Panc1 (cell line): ENCODE measurements around the gene PAPOLG. TPM values are rescaled to one million over a fixed set of nuclear protein-coding genes. Genes with fewer than 3 reads are reported as not detected.

Experiments used
- ATAC-seq: fragments of 200-7000 bp; cut with Tn5 transposase; 2 replicates; pipeline ENCODE4 v1.9.1; 2020; ENCODE audit warnings: mild to moderate bottlenecking, moderate library complexity
- BruUV-seq: library from RNA; stranded (reverse); fragments of 400-500 nt; replicated peaks from 2 replicates; lab custom pipeline; 2021; lab: Mats Ljungman, UMichigan
- CTCF ChIA-PET: fragments of 300-600 bp; sonication (Branson Sonifier 250); formaldehyde crosslinking; loops from one replicate; lab custom pipeline; 2022; ENCODE audit warnings: antibody characterized with exemption; lab: Charles Lee
- POLR2A ChIA-PET: fragments of 300-600 bp; sonication (Branson Sonifier 250); formaldehyde crosslinking; loops from one replicate; lab custom pipeline; 2022; ENCODE audit warnings: antibody characterized with exemption; lab: Charles Lee
- DNase-seq: peaks from one replicate; pipeline ENCODE4 v3.0.0-alpha.2; 2010; ENCODE audit warnings: low read depth, low spot score
- H3K27ac ChIP-seq: 2 replicates; pipeline ENCODE4 v1.5.1; 2011; ENCODE audit warnings: mild to moderate bottlenecking, low read length, inconsistent platforms
- H3K27me3 ChIP-seq: fragments of 200-500 bp; sonication (Bioruptor generic); 2 replicates; pipeline ENCODE4 v1.6.0; 2014; ENCODE audit warnings: low read length, inconsistent platforms; ENCODE audit not compliant: control insufficient read depth, insufficient read depth
- H3K36me3 ChIP-seq: fragments of 200-500 bp; sonication (Bioruptor generic); 2 replicates; pipeline ENCODE4 v1.5.1; 2014; ENCODE audit warnings: inconsistent platforms, mild to moderate bottlenecking, low read length, moderate library complexity; ENCODE audit not compliant: control insufficient read depth, insufficient read depth
- H3K4me1 ChIP-seq: 2 replicates; pipeline ENCODE4 v1.5.1; 2011; ENCODE audit warnings: inconsistent platforms, mild to moderate bottlenecking, low read length, moderate library complexity; ENCODE audit not compliant: control insufficient read depth, insufficient read depth
- H3K4me3 ChIP-seq, 2 experiments: 2 replicates each; pipeline ENCODE4 v1.5.1; 2011 to 2012; ENCODE audit warnings: low read depth in 2 of 2, low read length in 2 of 2, mild to moderate bottlenecking in 2 of 2, inconsistent platforms in 1 of 2, moderate library complexity in 1 of 2
- H3K9me3 ChIP-seq: fragments of 200-500 bp; sonication (Bioruptor generic); 2 replicates; pipeline ENCODE4 v1.5.1; 2014; ENCODE audit warnings: low read depth, mild to moderate bottlenecking, inconsistent platforms, low read length, moderate library complexity; ENCODE audit not compliant: control insufficient read depth, insufficient read depth
- POLR2AphosphoS5 ChIP-seq: IDR thresholded peaks from 2 replicates; pipeline ENCODE4 v1.6.1; 2012; ENCODE audit warnings: mild to moderate bottlenecking, low read depth, low read length, moderate library complexity
- SIN3A ChIP-seq: IDR thresholded peaks from 2 replicates; pipeline ENCODE4 v1.6.1; 2012; ENCODE audit warnings: low read depth, mild to moderate bottlenecking, low read length, moderate library complexity, borderline replicate concordance; ENCODE audit not compliant: insufficient read depth
- TCF7L2 ChIP-seq: IDR thresholded peaks from 2 replicates; pipeline ENCODE4 v1.6.1; 2011; ENCODE audit warnings: mild to moderate bottlenecking, low read depth, low read length, inconsistent platforms
- in situ Hi-C: cut with HindIII; loops from 2 replicates; pipeline ENCODE4 v1.10.0; 2016; ENCODE audit warnings: low sequenced_read_pairs, low pct_unique_long_range_greater_than_20kb
- intact Hi-C: fragments of 100-400 bp; cut with micrococcal nuclease; formaldehyde crosslinking; loops from one replicate; pipeline ENCODE4 v1.10.0; 2022; ENCODE audit not compliant: unreplicated experiment
- total RNA-seq: library from RNA; stranded (reverse); gene quantifications from one replicate; pipeline ENCODE4 v1.2.1, GENCODE V29; 2021; ENCODE audit not compliant: unreplicated experiment
- TF ChIP-seq, protein P1 (sequence below), 2 experiments: IDR thresholded peaks; 2 replicates each; pipeline ENCODE4 v1.6.1; 2011 to 2012; ENCODE audit warnings: low read depth in 2 of 2, control low read depth in 1 of 2, low read length in 1 of 2, mild to moderate bottlenecking in 1 of 2, moderate library complexity in 1 of 2; ENCODE audit not compliant: insufficient read depth in 1 of 2
- TF ChIP-seq, protein P2 (sequence below): fragments of 450-650 bp; IDR thresholded peaks from 2 replicates; pipeline ENCODE4 v1.5.1; 2017; ENCODE audit warnings: mild to moderate bottlenecking

Gene PAPOLG
- total RNA-seq, 1 experiment from 2014 or later: 10.9 TPM

DNA sequence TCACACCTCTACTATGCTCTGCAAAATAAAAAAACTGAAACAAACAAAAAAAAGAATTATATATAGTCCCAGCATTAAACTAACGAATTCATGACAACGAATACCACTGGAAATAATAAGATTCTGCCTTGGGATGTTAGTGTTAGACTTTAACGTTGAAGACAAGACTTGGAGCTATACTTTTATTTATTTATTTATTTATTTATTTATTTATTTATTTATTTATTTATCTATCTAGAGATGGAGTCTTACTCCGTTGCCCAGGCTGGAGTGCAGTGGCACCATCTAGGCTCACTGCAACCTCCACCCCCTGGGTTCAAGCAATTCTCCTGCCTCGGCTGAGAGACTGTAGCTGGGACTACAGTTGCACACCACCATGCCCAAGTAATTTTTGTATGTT lies 27.2 kb upstream of the PAPOLG start:
- intact Hi-C loops: no loop called here
- ChIA-PET POLR2A (no interaction called here), CTCF (no interaction called here)
- no peaks in the 10 kb centered on the region for H3K36me3 ChIP-seq
- H3K27me3 ChIP-seq: no peaks in the 10 kb centered on the region
- no peaks in the 10 kb centered on the region for H3K4me1 ChIP-seq
- in situ Hi-C loops: no loop called here
- ATAC-seq (no peak), DNase-seq (no peak)
- no TSS peak for BruUV-seq
- no peak overlapping the region for H3K27ac ChIP-seq
- no peaks in the 10 kb centered on the region for H3K9me3 ChIP-seq
- TF ChIP-seq TCF7L2: no peak
- TF ChIP-seq, protein P1, sequence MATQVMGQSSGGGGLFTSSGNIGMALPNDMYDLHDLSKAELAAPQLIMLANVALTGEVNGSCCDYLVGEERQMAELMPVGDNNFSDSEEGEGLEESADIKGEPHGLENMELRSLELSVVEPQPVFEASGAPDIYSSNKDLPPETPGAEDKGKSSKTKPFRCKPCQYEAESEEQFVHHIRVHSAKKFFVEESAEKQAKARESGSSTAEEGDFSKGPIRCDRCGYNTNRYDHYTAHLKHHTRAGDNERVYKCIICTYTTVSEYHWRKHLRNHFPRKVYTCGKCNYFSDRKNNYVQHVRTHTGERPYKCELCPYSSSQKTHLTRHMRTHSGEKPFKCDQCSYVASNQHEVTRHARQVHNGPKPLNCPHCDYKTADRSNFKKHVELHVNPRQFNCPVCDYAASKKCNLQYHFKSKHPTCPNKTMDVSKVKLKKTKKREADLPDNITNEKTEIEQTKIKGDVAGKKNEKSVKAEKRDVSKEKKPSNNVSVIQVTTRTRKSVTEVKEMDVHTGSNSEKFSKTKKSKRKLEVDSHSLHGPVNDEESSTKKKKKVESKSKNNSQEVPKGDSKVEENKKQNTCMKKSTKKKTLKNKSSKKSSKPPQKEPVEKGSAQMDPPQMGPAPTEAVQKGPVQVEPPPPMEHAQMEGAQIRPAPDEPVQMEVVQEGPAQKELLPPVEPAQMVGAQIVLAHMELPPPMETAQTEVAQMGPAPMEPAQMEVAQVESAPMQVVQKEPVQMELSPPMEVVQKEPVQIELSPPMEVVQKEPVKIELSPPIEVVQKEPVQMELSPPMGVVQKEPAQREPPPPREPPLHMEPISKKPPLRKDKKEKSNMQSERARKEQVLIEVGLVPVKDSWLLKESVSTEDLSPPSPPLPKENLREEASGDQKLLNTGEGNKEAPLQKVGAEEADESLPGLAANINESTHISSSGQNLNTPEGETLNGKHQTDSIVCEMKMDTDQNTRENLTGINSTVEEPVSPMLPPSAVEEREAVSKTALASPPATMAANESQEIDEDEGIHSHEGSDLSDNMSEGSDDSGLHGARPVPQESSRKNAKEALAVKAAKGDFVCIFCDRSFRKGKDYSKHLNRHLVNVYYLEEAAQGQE (IDR thresholded peaks at IDR 0.05; ENCODE audit: insufficient read depth in 1 of 2, low read depth in 2 of 2, low read length in 1 of 2): no peak
- TF ChIP-seq, protein P2, sequence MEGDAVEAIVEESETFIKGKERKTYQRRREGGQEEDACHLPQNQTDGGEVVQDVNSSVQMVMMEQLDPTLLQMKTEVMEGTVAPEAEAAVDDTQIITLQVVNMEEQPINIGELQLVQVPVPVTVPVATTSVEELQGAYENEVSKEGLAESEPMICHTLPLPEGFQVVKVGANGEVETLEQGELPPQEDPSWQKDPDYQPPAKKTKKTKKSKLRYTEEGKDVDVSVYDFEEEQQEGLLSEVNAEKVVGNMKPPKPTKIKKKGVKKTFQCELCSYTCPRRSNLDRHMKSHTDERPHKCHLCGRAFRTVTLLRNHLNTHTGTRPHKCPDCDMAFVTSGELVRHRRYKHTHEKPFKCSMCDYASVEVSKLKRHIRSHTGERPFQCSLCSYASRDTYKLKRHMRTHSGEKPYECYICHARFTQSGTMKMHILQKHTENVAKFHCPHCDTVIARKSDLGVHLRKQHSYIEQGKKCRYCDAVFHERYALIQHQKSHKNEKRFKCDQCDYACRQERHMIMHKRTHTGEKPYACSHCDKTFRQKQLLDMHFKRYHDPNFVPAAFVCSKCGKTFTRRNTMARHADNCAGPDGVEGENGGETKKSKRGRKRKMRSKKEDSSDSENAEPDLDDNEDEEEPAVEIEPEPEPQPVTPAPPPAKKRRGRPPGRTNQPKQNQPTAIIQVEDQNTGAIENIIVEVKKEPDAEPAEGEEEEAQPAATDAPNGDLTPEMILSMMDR: no peak
- TF ChIP-seq POLR2AphosphoS5: no peak
- TF ChIP-seq SIN3A: no peak
- no peak overlapping the region for H3K4me3 ChIP-seq

DNA sequence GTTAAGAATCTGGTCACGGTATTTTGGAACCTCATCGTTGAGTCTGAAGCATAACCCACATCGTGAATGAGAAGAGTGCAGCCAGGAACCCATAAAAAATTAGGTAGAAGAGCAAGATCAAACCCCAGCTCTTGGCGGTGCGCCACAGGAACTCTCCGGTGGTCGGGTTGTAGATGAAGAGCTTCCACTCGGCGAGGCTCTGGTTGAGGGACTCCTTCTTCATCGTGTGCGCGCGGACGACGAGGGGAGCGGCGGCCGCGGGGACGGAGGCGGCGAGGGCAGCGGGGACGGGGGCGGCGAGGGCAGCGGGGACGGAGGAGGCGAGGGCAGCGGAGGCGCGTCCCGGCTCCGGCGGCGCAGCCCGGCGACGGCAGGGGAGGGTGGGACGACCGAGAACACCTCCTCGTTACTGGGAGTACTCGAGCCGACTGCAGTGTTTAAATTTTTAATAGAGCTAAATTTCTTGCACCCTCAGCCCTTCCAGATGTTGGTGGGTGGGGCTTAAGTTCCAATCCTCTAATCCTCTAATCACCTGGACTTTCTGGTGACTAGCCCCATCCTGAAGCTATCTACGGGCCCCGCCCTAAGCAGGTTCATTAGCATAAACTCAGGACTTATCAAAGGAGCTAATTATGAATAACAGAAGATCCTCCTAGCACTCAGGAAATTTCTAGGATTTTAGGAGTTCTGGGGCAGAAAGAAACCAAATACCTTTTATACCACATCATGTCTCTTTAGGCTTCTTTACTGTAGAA lies 20.4 kb upstream of the PAPOLG start:
- peaks cover 20% of the 10 kb centered on the region for H3K27me3 ChIP-seq
- peak overlapping the region; percentile 36 to 52 for H3K4me3 ChIP-seq
- ATAC-seq (peak; percentile 82), DNase-seq (no peak)
- intact Hi-C loops (no loop called here), in situ Hi-C loops (no loop called here)
- CTCF ChIA-PET: no interaction called here
- POLR2A ChIA-PET: no interaction called here
- no peaks in the 10 kb centered on the region for H3K9me3 ChIP-seq
- no peaks in the 10 kb centered on the region for H3K36me3 ChIP-seq
- BruUV-seq: no TSS peak
- no peak for TF ChIP-seq POLR2AphosphoS5
- no peak for TF ChIP-seq SIN3A
- TF ChIP-seq, protein P1 (IDR thresholded peaks at IDR 0.05; ENCODE audit: insufficient read depth in 1 of 2, low read depth in 2 of 2, low read length in 1 of 2): no peak
- TF ChIP-seq TCF7L2: no peak
- TF ChIP-seq, protein P2: no peak
- H3K27ac ChIP-seq: no peak overlapping the region
- 0 out of 2 replicates have a peak, but pooled peaks cover 3% of the 10 kb centered on the region for H3K4me1 ChIP-seq
